ENCODE measurements around the gene TMEM125. TPM values are rescaled to one million over a fixed set of nuclear protein-coding genes. Genes with fewer than 3 reads are reported as not detected.

Gene TMEM125
- total RNA-seq, 1 experiment from 2014 or later: 11.1 TPM

DNA sequence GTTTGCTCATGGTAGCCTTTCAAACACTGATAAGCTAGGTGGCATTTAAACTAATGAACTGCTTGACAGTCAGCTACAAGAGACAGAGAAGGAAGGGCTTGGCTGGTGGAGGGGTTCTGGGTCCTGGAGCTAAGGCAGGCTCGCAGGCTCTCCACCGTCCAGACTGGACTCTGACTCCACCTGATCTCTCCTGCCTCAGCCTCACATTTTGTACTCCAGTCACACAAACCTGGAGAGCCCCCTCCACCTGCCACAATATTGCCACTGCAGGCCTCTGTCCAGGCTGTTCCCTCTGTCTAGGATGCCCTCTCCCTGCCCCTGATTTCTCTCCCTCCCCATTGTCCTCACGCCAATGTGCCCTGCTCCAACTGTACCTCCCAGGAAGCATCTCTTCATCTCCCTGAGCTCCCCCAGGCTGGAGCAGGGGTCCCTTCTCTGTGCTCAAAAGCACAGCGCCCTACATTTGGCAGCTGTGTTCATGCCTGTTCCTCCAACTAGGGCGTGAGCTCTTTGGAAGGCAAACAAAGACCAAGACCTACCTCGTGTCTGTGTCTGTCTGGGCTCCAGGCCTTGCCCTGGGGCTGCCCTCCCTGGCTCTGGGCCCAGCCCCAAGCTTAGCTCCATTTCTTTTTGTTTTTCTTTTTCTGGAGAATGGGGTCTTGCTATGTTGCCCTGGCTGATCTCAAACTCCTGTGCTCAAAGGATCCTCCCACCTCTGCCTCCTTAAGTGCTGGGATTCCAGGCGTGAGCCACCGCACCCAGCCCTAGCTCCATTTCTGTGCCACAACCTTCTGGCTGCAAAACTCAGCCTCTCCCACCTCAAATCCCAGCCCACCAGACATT, 33.9 kb downstream of the TMEM125 start:
- no peak for DNase-seq
- no peak overlapping the region for H3K4me3 ChIP-seq (ENCODE audit: insufficient read depth, low read depth, low read length)
- H3K27me3 ChIP-seq (ENCODE audit: control insufficient read depth, insufficient read depth, low read length): no peaks in the 10 kb centered on the region; the same call in 1 of the 2 replicates
- H3K36me3 ChIP-seq (replicated peaks; ENCODE audit: control insufficient read depth, insufficient read depth, low read length): no peaks in the 10 kb centered on the region

DNA sequence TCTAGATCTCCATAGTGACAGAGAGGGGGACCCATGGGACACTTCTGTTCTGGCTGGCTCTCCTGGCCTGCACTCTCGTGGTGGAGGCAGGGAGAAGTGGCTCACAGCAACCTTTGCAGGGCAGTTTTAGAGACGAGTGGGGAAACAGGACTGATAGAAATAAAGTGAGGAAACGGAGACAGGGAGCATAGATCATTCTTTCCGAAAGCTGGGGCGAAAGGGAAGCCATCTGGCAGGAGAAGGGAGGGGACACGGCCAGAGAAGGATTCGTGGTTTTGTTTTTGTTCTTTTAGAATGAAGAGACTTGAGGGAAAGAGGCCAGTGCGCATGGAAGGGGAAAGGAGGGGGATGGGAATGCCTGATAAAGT, 34.5 kb downstream of the TMEM125 start:
- Histone ChIP-seq H3K27me3 (ENCODE audit: control insufficient read depth, insufficient read depth, low read length) (no peaks in the 10 kb centered on the region; the same call in 1 of the 2 replicates), H3K4me3 (ENCODE audit: insufficient read depth, low read depth, low read length) (no peak overlapping the region), H3K36me3 (replicated peaks; ENCODE audit: control insufficient read depth, insufficient read depth, low read length) (no peaks in the 10 kb centered on the region)
- DNase-seq: no peak

DNA sequence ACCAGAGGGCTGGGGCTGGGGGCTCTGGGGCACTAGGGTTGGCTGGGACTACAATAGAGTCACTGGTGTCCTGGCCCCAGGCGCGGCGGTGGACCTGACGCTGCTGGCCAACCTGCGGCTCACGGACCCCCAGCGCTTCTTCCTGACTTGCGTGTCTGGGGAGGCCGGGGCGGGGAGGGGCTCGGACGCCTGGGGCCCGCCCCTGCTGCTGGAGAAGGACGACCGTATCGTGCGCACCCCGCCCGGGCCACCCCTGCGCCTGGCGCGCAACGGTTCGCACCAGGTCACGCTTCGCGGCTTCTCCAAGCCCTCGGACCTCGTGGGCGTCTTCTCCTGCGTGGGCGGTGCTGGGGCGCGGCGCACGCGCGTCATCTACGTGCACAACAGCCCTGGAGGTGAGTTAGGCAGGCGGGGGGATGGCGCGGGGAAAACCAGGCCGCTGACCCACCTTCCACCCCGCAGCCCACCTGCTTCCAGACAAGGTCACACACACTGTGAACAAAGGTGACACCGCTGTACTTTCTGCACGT, 35.1 kb downstream of the TMEM125 start:
- Histone ChIP-seq H3K36me3 (replicated peaks; ENCODE audit: control insufficient read depth, insufficient read depth, low read length) (no peaks in the 10 kb centered on the region), H3K27me3 (ENCODE audit: control insufficient read depth, insufficient read depth, low read length) (no peaks in the 10 kb centered on the region; the same call in 1 of the 2 replicates), H3K4me3 (ENCODE audit: insufficient read depth, low read depth, low read length) (no peak overlapping the region)
- no peak for DNase-seq

DNA sequence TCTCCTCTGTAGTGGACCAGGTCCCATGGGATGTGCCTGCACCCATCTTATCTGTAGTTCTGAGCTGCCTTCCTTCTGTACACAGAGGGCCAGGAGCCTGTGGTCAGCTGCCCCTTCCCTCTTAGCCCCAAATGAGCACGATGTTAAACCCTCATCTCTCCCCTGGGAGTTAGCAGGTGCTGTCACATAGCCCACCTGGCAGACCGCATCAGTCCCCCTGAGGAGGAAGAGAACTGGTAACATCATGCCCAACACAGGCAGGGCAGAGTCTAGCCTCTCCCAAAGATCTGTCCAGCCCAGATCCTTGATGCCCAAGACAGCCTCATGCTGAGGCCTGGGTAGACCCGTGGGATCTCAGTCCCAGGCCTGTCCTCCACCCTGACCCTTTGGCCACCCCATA, 35.7 kb downstream of the TMEM125 start:
- H3K4me3 ChIP-seq (ENCODE audit: insufficient read depth, low read depth, low read length): no peak overlapping the region
- no peak for DNase-seq
- H3K36me3 ChIP-seq (replicated peaks; ENCODE audit: control insufficient read depth, insufficient read depth, low read length): no peaks in the 10 kb centered on the region
- no peaks in the 10 kb centered on the region for H3K27me3 ChIP-seq (ENCODE audit: control insufficient read depth, insufficient read depth, low read length)

DNA sequence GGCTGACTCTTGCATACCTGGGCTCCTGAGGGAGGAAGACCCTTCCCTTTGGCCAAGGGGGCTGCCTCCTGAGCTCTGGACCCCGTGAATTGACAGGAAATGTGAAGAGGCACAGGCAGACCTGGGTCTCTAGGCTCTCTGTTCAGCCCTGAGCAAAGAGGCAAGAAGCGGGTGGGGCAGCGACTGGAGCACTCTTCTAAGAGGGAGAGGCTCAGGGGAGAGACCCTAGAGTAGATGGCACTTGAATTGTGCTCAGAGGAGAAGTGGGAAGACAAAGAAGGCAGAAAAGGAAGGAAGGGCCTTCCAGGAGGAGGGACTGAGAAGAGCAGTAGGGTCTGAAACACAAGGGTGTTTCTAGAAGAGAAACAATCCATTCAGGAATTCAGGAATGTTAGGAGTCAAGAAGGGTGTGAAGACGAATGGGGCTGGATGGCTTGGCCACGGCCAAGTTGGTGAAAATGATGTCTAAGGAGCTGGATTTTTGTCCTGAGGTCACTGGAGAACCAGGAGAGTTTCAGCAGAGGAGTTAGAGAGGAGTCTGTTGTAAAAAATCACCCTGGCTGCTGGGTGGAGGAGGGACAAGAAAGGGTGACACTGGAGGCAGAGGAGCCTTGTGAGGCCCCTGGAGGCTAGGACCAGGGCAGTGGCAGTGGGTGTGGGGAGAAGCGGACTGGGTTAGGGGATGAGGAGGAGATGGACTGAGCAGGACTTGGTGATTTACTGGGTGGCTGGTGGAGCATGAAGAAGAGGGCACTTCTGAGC, 36.3 kb downstream of the TMEM125 start:
- no peak overlapping the region for H3K4me3 ChIP-seq (ENCODE audit: insufficient read depth, low read depth, low read length)
- DNase-seq: no peak
- H3K36me3 ChIP-seq (replicated peaks; ENCODE audit: control insufficient read depth, insufficient read depth, low read length): no peaks in the 10 kb centered on the region
- H3K27me3 ChIP-seq (ENCODE audit: control insufficient read depth, insufficient read depth, low read length): no peaks in the 10 kb centered on the region

DNA sequence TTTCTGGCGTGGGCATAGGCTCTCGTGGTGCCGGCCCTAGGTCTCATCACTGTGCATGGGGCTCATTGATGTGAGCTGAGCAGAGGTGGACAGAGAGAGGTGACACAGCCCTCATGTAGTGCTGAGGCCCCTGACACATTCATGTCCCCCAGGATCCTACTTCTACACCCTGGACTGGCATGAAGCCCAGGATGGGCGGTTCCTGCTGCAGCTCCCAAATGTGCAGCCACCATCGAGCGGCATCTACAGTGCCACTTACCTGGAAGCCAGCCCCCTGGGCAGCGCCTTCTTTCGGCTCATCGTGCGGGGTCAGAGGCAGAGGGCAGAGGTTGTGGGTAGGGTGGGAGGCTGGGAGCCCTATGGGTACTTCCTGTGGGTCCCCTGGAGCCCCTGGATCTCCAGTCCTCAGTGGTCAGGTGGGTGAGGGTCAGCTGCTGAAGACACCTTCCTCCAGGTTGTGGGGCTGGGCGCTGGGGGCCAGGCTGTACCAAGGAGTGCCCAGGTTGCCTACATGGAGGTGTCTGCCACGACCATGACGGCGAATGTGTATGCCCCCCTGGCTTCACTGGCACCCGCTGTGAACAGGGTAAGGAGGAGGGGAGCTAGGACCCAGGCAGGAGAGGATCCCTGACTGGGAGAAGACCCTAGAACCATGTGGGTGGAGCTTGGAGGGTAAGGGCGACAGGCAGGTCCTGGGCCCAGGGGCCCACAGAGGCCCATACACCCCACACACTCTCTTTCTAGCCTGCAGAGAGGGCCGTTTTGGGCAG, 37.1 kb downstream of the TMEM125 start:
- no peak overlapping the region for H3K4me3 ChIP-seq (ENCODE audit: insufficient read depth, low read depth, low read length)
- no peaks in the 10 kb centered on the region for H3K27me3 ChIP-seq (ENCODE audit: control insufficient read depth, insufficient read depth, low read length)
- H3K36me3 ChIP-seq (replicated peaks; ENCODE audit: control insufficient read depth, insufficient read depth, low read length): no peaks in the 10 kb centered on the region
- no peak for DNase-seq

DNA sequence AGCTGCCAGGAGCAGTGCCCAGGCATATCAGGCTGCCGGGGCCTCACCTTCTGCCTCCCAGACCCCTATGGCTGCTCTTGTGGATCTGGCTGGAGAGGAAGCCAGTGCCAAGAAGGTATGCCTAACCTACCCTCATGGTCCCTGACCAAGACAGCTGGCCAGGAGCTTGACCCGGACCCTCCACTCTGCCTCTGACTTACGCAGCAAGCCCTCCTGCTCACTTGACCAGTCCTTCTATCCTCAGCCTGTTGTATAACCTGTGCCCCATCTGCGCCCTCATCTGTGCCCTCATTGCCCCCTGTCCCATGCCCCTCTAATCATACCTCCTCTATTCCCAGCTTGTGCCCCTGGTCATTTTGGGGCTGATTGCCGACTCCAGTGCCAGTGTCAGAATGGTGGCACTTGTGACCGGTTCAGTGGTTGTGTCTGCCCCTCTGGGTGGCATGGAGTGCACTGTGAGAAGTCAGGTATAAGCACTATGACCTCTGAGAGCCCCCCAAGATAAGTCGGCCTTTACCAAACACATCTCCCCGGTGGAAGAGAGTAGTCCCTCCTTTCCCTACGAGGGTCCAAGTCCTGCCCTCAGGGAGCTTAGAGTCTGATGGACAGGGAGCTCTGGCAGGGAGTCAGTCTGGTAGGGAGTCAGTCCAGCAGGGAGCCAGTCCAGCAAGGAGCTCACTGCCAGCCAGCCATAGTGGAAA, 37.8 kb downstream of the TMEM125 start:
- DNase-seq: no peak
- H3K27me3 ChIP-seq (ENCODE audit: control insufficient read depth, insufficient read depth, low read length): no peaks in the 10 kb centered on the region
- no peaks in the 10 kb centered on the region for H3K36me3 ChIP-seq (replicated peaks; ENCODE audit: control insufficient read depth, insufficient read depth, low read length)
- H3K4me3 ChIP-seq (ENCODE audit: insufficient read depth, low read depth, low read length): no peak overlapping the region

DNA sequence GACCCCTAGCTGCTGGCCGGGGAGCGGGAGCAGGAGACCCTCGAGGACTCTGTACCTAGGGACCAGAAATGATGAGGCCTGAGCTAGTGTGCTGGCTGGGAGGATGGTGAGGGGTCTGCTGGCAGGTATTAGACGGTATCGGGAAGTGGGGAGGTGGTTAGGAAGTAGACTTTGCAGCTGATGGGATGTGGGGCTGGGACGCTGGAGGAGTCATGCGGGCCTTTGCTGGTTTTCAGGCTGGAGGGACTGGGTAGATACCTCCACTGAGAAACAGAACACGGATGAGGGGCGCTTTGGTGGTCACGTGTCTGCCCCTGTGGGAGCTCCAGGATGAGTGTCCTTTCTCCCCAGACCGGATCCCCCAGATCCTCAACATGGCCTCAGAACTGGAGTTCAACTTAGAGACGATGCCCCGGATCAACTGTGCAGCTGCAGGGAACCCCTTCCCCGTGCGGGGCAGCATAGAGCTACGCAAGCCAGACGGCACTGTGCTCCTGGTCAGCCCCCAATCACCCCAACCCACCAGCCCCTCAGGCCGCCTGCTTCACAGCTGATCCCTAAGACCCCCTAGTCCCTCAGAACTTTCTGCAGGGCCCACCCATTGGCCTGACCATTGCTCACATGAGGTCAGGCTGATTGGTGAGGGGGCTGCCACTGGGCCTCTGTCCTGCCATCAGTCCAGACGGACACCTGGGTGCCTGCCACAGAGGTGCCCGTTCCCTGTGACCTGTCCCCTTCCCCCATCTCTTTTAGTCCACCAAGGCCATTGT, 39.0 kb downstream of the TMEM125 start:
- Histone ChIP-seq H3K4me3 (ENCODE audit: insufficient read depth, low read depth, low read length) (no peak overlapping the region), H3K27me3 (ENCODE audit: control insufficient read depth, insufficient read depth, low read length) (no peaks in the 10 kb centered on the region), H3K36me3 (replicated peaks; ENCODE audit: control insufficient read depth, insufficient read depth, low read length) (no peaks in the 10 kb centered on the region)
- DNase-seq: no peak

DNA sequence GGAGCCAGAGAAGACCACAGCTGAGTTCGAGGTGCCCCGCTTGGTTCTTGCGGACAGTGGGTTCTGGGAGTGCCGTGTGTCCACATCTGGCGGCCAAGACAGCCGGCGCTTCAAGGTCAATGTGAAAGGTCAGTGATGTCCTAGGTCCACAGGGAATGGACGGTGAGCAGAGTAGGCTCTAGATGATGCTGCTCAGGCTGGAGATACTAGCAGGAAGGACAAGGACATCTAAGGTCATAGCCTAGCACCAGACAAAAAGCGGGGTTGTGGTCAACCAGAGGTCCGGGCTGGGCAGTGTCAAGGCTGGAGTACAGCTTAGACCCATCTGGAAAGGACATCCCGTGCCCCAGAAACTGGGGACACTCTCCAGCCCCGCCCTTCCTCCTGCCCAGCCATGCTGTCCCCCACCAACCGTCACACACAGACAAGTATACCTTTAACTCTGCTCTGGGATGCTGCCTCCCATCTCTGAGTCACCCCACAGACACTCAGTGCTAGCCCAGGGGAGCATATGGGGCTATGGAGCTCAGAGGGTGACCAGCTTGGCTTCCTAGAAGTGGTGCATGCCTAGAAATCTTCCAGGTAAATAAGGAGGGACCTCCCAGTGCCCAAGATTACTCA, 39.7 kb downstream of the TMEM125 start:
- DNase-seq: no peak
- Histone ChIP-seq H3K4me3 (ENCODE audit: insufficient read depth, low read depth, low read length) (no peak overlapping the region), H3K27me3 (ENCODE audit: control insufficient read depth, insufficient read depth, low read length) (no peaks in the 10 kb centered on the region)

DNA sequence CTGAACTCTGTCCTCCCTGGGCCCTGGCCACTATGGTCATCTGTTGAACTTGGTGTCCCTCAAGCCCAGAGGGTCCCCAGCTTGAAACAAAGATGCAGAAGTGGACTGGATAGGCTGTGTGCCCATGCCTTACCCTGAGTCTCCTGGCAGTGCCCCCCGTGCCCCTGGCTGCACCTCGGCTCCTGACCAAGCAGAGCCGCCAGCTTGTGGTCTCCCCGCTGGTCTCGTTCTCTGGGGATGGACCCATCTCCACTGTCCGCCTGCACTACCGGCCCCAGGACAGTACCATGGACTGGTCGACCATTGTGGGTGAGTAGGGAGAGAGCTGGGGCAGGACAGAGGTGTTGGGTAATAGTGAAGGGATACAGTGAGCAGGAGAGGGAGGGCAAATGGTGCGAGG, 41.7 kb downstream of the TMEM125 start:
- Histone ChIP-seq H3K27me3 (ENCODE audit: control insufficient read depth, insufficient read depth, low read length) (no peaks in the 10 kb centered on the region), H3K4me3 (ENCODE audit: insufficient read depth, low read depth, low read length) (no peak overlapping the region), H3K36me3 (replicated peaks; ENCODE audit: control insufficient read depth, insufficient read depth, low read length) (no peaks in the 10 kb centered on the region)
- DNase-seq: no peak

More for the DNA sequence above, 39.7 kb downstream of the TMEM125 start:
- H3K36me3 ChIP-seq (replicated peaks; ENCODE audit: control insufficient read depth, insufficient read depth, low read length): no peaks in the 10 kb centered on the region

DNA sequence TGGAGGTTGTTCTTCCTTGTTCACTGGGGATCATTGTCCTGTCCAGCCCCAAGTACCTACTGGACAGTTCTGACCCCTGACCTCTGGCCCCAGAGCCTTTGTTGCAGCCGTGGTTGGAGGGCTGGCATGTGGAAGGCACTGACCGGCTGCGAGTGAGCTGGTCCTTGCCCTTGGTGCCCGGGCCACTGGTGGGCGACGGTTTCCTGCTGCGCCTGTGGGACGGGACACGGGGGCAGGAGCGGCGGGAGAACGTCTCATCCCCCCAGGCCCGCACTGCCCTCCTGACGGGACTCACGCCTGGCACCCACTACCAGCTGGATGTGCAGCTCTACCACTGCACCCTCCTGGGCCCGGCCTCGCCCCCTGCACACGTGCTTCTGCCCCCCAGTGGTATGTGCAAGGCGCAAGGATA, 42.4 kb downstream of the TMEM125 start:
- DNase-seq: no peak
- Histone ChIP-seq H3K36me3 (replicated peaks; ENCODE audit: control insufficient read depth, insufficient read depth, low read length) (no peaks in the 10 kb centered on the region), H3K27me3 (ENCODE audit: control insufficient read depth, insufficient read depth, low read length) (no peaks in the 10 kb centered on the region), H3K4me3 (ENCODE audit: insufficient read depth, low read depth, low read length) (no peak overlapping the region)

DNA sequence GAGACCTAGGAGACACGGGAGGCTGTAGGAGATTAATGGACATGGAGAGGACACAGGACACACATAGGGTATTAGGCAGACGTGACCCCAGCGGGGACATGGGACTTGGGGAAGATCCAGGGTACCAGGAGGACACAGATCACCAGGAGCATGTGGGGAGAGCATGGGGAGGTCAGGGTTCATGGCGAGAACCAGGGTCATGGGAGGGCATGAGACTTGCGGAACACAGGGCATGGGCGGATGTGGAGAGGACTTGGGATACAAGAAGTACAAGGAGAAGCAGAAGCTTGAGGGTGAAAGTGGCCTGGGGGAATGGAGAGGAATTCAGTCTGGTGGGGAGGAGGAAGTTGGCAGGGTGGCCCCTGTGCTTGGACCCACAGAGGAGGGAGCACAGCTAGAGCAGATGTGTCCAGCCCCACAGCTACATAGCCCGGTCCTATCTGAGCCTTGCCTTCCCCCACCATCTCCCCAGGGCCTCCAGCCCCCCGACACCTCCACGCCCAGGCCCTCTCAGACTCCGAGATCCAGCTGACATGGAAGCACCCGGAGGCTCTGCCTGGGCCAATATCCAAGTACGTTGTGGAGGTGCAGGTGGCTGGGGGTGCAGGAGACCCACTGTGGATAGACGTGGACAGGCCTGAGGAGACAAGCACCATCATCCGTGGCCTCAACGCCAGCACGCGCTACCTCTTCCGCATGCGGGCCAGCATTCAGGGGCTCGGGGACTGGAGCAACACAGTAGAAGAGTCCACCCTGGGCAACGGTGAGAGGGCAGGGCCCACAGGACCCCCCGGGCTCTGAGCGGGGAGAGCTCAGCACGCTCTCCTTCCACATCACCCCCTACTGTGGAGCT, 43.1 kb downstream of the TMEM125 start:
- Histone ChIP-seq H3K36me3 (replicated peaks; ENCODE audit: control insufficient read depth, insufficient read depth, low read length) (no peaks in the 10 kb centered on the region), H3K27me3 (ENCODE audit: control insufficient read depth, insufficient read depth, low read length) (no peaks in the 10 kb centered on the region), H3K4me3 (ENCODE audit: insufficient read depth, low read depth, low read length) (no peak overlapping the region)
- DNase-seq: no peak

All from H7 (cell line).